ENCODE measurements around the gene CORO2B. TPM values are rescaled to one million over a fixed set of nuclear protein-coding genes. Genes with fewer than 3 reads are reported as not detected.

Gene CORO2B
- polyA plus RNA-seq, 3 donors, result 0.03 TPM; not detected in 2

DNA sequence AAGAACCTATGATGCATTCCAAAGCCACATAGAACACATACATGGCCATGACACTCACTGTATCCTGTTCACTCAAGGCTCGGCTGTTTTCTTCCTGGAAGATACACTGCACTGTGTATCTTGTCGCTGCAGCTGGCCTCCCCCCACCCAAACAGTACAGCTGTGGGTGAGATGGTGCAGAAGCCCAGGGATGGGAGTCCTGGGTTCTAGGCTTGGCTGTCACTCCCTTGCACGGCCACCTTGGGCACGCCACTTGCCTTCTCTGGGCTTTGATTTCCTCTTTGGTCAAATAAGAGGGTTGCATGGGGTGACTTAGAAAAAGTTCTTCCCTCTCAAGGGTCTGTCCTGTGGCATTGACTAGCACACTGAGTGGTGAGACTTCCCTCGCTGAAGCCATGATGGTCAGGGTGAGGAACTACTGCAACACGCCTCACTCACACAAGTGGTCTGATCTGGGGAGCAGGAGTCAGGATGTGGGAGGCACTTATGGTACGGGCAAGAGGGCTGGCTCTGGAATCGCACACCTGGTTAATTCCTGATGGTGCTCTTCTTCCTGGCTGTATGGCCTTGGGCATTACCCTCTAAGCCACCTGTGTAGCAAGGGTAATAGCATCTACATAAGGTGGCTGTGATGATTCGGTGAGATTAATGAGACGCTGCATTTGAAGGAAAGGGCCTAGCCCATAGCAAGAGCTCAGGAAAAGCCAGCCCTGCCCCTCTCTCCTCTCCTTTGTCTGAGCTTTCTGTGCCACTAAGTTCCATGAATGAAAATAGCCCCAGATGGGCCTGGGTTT, 197.9 kb downstream of the CORO2B start:
- H3K27me3 ChIP-seq (ENCODE audit: control insufficient read depth in 2 of 2, insufficient read depth in 2 of 2, low read length in 2 of 2), result no peaks in the 10 kb centered on the region
- H3K9me3 ChIP-seq (replicated peaks in 1 of 2; ENCODE audit: control insufficient read depth in 1 of 2, insufficient read depth in 1 of 2, low read length in 2 of 2), result peaks cover 6 to 7% of the 10 kb centered on the region in 2 donors
- peaks cover 47% of the 10 kb centered on the region for H3K4me1 Mint-ChIP-seq
- intact Hi-C loops (cut with micrococcal nuclease), result no loop called here
- peak overlapping the region in 1 of 2 donors; percentile 60 for H3K27ac ChIP-seq (ENCODE audit: low read depth in 1 of 2, low read length in 2 of 2)
- DNase-seq, result no peak
- H3K27ac Mint-ChIP-seq, result peak overlapping the region; percentile 24 to 86 (median 83)
- no peak overlapping the region for H2AFZ ChIP-seq (ENCODE audit: insufficient read depth, low read depth, low read length, poor library complexity, severe bottlenecking)
- peaks cover 13% of the 10 kb centered on the region for H3K79me2 ChIP-seq (ENCODE audit: insufficient read depth, low read length)
- no peaks in the 10 kb centered on the region for H4K20me1 ChIP-seq (ENCODE audit: insufficient read depth, low read length)
- no peak overlapping the region for H3K4me2 ChIP-seq (replicated peaks; ENCODE audit: extremely low read depth, low read length, poor library complexity, severe bottlenecking)
- no peak overlapping the region for H3K9ac ChIP-seq (ENCODE audit: insufficient read depth, low read length, poor library complexity, severe bottlenecking)
- H3K36me3 Mint-ChIP-seq, result peaks cover 37 to 40% of the 10 kb centered on the region in 2 donors
- TF ChIP-seq, protein P1, sequence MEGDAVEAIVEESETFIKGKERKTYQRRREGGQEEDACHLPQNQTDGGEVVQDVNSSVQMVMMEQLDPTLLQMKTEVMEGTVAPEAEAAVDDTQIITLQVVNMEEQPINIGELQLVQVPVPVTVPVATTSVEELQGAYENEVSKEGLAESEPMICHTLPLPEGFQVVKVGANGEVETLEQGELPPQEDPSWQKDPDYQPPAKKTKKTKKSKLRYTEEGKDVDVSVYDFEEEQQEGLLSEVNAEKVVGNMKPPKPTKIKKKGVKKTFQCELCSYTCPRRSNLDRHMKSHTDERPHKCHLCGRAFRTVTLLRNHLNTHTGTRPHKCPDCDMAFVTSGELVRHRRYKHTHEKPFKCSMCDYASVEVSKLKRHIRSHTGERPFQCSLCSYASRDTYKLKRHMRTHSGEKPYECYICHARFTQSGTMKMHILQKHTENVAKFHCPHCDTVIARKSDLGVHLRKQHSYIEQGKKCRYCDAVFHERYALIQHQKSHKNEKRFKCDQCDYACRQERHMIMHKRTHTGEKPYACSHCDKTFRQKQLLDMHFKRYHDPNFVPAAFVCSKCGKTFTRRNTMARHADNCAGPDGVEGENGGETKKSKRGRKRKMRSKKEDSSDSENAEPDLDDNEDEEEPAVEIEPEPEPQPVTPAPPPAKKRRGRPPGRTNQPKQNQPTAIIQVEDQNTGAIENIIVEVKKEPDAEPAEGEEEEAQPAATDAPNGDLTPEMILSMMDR (IDR thresholded peaks at IDR 0.05), result no peak
- peaks cover 22 to 35% of the 10 kb centered on the region in 2 donors for H3K36me3 ChIP-seq (replicated peaks in 1 of 2; ENCODE audit: control insufficient read depth in 1 of 2, insufficient read depth in 2 of 2, low read length in 2 of 2)
- H3K4me3 Mint-ChIP-seq, result no peak overlapping the region
- peaks cover 37 to 40% of the 10 kb centered on the region in 2 donors for H3K4me1 ChIP-seq (ENCODE audit: control insufficient read depth in 1 of 2, insufficient read depth in 2 of 2, low read length in 2 of 2)
- 35% methylated on average over 2 of the region's 10 CpGs for WGBS (ENCODE audit: insufficient coverage)
- H3K4me3 ChIP-seq (replicated peaks in 1 of 3; ENCODE audit: low read depth in 2 of 3, low read length in 3 of 3), result no peak overlapping the region
- peaks cover 6 to 9% (median 8%) of the 10 kb centered on the region in 7 donors for H3K9me3 Mint-ChIP-seq
- peaks cover 0 to 2% (median 1%) of the 10 kb centered on the region in 3 donors for H3K27me3 Mint-ChIP-seq (ENCODE audit: low read depth in 3 of 3)

Other genes with a start within 250 kb of the CORO2B start
- under 1 TPM in 2 of 3 donors, not detected in 1; under 0.01 to 0.01 TPM for gene ITGA11, start 146.8 kb upstream of the CORO2B start, polyA plus RNA-seq
- gene ANP32A, start 241.9 kb downstream of the CORO2B start, polyA plus RNA-seq, result 10 to 100 TPM; 75.4 to 98.8 (median 86.8) TPM

Measured in CD14-positive monocyte (primary cell).